Mucosa of rectum (tissue), 2 donors: Measurements from ENCODE around the gene NUDT2.

Experiments
- H3K27ac ChIP-seq, 2 donors: one replicate each; pipeline ENCODE4 v1.7.0; 2013; ENCODE audit warnings: inconsistent platforms in 2 of 2, low read depth in 2 of 2, low read length in 2 of 2
- H3K27me3 ChIP-seq, 2 donors: one replicate each; pipeline ENCODE4 v1.7.0; 2013; ENCODE audit warnings: low read length in 2 of 2; ENCODE audit not compliant: control insufficient read depth in 2 of 2, insufficient read depth in 2 of 2
- H3K36me3 ChIP-seq, 2 donors: one replicate each; pipeline ENCODE4 v1.7.0; 2013; ENCODE audit warnings: low read length in 2 of 2; ENCODE audit not compliant: control insufficient read depth in 2 of 2, insufficient read depth in 2 of 2
- H3K4me1 ChIP-seq, 2 donors: one replicate each; pipeline ENCODE4 v1.7.0; 2013; ENCODE audit warnings: low read length in 2 of 2, mild to moderate bottlenecking in 1 of 2; ENCODE audit not compliant: control insufficient read depth in 2 of 2, insufficient read depth in 2 of 2
- H3K4me3 ChIP-seq, 2 donors: one replicate each; pipeline ENCODE4 v1.7.0; 2013; ENCODE audit warnings: low read length in 2 of 2
- H3K9ac ChIP-seq, 2 donors: one replicate each; pipeline ENCODE4 v1.7.0; 2013; ENCODE audit warnings: low read length in 2 of 2, low read depth in 1 of 2, mild to moderate bottlenecking in 1 of 2
- H3K9me3 ChIP-seq, 2 donors: one replicate each; pipeline ENCODE4 v1.7.0; 2013; ENCODE audit warnings: low read length in 2 of 2; ENCODE audit not compliant: control insufficient read depth in 2 of 2
- donor health status: healthy.
- donor health status: Normal muscosa, but diverticular disease.

NUDT2 gene

GRCh38 chr9:34317436-34317835 is 11.9 kb upstream of the NUDT2 start:
- no peaks in the 10 kb centered on the region for H3K36me3 ChIP-seq
- H3K4me1 ChIP-seq, result no peaks in the 10 kb centered on the region
- no peak overlapping the region for H3K27ac ChIP-seq
- H3K4me3 ChIP-seq, result no peak overlapping the region
- no peaks in the 10 kb centered on the region for H3K27me3 ChIP-seq
- H3K9me3 ChIP-seq, result no peaks in the 10 kb centered on the region
- H3K9ac ChIP-seq, result no peak overlapping the region

- Histone ChIP-seq H3K4me1 (no peaks in the 10 kb centered on the region), H3K27me3 (no peaks in the 10 kb centered on the region), H3K27ac (no peak overlapping the region), H3K4me3 (no peak overlapping the region), H3K9me3 (no peaks in the 10 kb centered on the region), H3K36me3 (no peaks in the 10 kb centered on the region), H3K9ac (no peak overlapping the region)
Measured at GRCh38 chr9:34318163-34318790, 11.1 kb upstream of the NUDT2 start.

GRCh38 chr9:34321451-34321850 is 7.9 kb upstream of the NUDT2 start:
- H3K4me1 ChIP-seq, result no peaks in the 10 kb centered on the region

GRCh38 chr9:34322899-34323591 is 6.3 kb upstream of the NUDT2 start:
- Histone ChIP-seq H3K27ac (no peak overlapping the region), H3K4me3 (no peak overlapping the region), H3K27me3 (no peaks in the 10 kb centered on the region), H3K36me3 (no peaks in the 10 kb centered on the region), H3K9me3 (no peaks in the 10 kb centered on the region), H3K4me1 (no peaks in the 10 kb centered on the region), H3K9ac (no peak overlapping the region)

More at GRCh38 chr9:34321451-34321850, 7.9 kb upstream of the NUDT2 start:
- Histone ChIP-seq H3K27me3 (no peaks in the 10 kb centered on the region), H3K9me3 (no peaks in the 10 kb centered on the region), H3K27ac (no peak overlapping the region), H3K4me3 (no peak overlapping the region), H3K36me3 (no peaks in the 10 kb centered on the region), H3K9ac (no peak overlapping the region)

GRCh38 chr9:34326690-34327089 is 2.7 kb upstream of the NUDT2 start:
- H3K27me3 ChIP-seq, result no peaks in the 10 kb centered on the region
- H3K9ac ChIP-seq, result no peak overlapping the region

GRCh38 chr9:34328500-34328986 is 826 bp upstream of the NUDT2 start:
- Histone ChIP-seq H3K4me3 (peak overlapping the region; percentile 81 to 95), H3K27me3 (no peaks in the 10 kb centered on the region), H3K36me3 (no peaks in the 10 kb centered on the region), H3K4me1 (peaks cover 0 to 7% of the 10 kb centered on the region in 2 donors), H3K9me3 (no peaks in the 10 kb centered on the region), H3K9ac (peak overlapping the region; percentile 52 to 71), H3K27ac (peak overlapping the region; percentile 17 to 61)

More at GRCh38 chr9:34326690-34327089, 2.7 kb upstream of the NUDT2 start:
- peaks cover 0 to 7% of the 10 kb centered on the region in 2 donors for H3K4me1 ChIP-seq
- no peaks in the 10 kb centered on the region for H3K36me3 ChIP-seq
- H3K9me3 ChIP-seq, result no peaks in the 10 kb centered on the region
- no peak overlapping the region for H3K27ac ChIP-seq
- H3K4me3 ChIP-seq, result no peak overlapping the region

- Histone ChIP-seq H3K9ac (no peak overlapping the region), H3K9me3 (no peaks in the 10 kb centered on the region), H3K27ac (no peak overlapping the region), H3K27me3 (no peaks in the 10 kb centered on the region), H3K4me1 (peaks cover 0 to 7% of the 10 kb centered on the region in 2 donors), H3K4me3 (no peak overlapping the region), H3K36me3 (no peaks in the 10 kb centered on the region)
Measured at GRCh38 chr9:34331196-34331595, 1.8 kb downstream of the NUDT2 start.

- no peaks in the 10 kb centered on the region for H3K27me3 ChIP-seq
- H3K4me3 ChIP-seq, result no peak overlapping the region
- peaks cover 0 to 7% of the 10 kb centered on the region in 2 donors for H3K4me1 ChIP-seq
- no peak overlapping the region for H3K9ac ChIP-seq
- no peak overlapping the region for H3K27ac ChIP-seq
- no peaks in the 10 kb centered on the region for H3K36me3 ChIP-seq
- no peaks in the 10 kb centered on the region for H3K9me3 ChIP-seq
Measured at GRCh38 chr9:34332076-34332964, 3.0 kb downstream of the NUDT2 start.

- Histone ChIP-seq H3K27me3 (no peaks in the 10 kb centered on the region), H3K9me3 (no peaks in the 10 kb centered on the region), H3K36me3 (peaks cover 4 to 5% of the 10 kb centered on the region in 2 donors), H3K4me3 (no peak overlapping the region), H3K27ac (no peak overlapping the region), H3K4me1 (peaks cover 0 to 5% of the 10 kb centered on the region in 2 donors), H3K9ac (no peak overlapping the region)
Measured at GRCh38 chr9:34333836-34334235, 4.5 kb downstream of the NUDT2 start.
